Psoas muscle (tissue), 8 donors: ENCODE data around the gene PSEN1. TPM values are rescaled to one million over a fixed set of nuclear protein-coding genes. Genes with fewer than 3 reads are reported as not detected.

ENCODE experiments used
- ATAC-seq, 4 donors: fragments of 200-7000 bp; cut with Tn5 transposase; one replicate each; pipeline ENCODE4 v1.9.1; 2020; ENCODE audit warnings: moderate library complexity in 3 of 4, mild to moderate bottlenecking in 2 of 4
- DNase-seq, 2 donors: peaks; one replicate each; pipeline ENCODE4 v3.0.0-alpha.2; 2020
- H3K27ac ChIP-seq: fragments of 200-600 bp; one replicate; pipeline ENCODE4 v1.8.0; 2022
- H3K27me3 ChIP-seq, 3 donors: fragments of 200-600 bp in 1 of 3; one replicate each; pipeline versions ENCODE4 v1.6.1 to v1.8.0; 2013 to 2022; ENCODE audit warnings: low read length in 2 of 3, mild to moderate bottlenecking in 2 of 3, moderate library complexity in 1 of 3; ENCODE audit not compliant: insufficient read depth in 3 of 3
- H3K36me3 ChIP-seq, 2 donors: fragments of 200-600 bp in 1 of 2; one replicate each; pipeline versions ENCODE4 v1.6.1 to v1.8.0; 2013 to 2022; ENCODE audit warnings: low read depth in 1 of 2, mild to moderate bottlenecking in 1 of 2, moderate library complexity in 1 of 2; ENCODE audit not compliant: insufficient read depth in 1 of 2
- H3K4me1 ChIP-seq: fragments of 200-600 bp; one replicate; pipeline ENCODE4 v1.8.0; 2022
- H3K4me3 ChIP-seq: fragments of 200-600 bp; one replicate; pipeline ENCODE4 v1.8.0; 2022; ENCODE audit warnings: mild to moderate bottlenecking
- H3K9me3 ChIP-seq: fragments of 200-600 bp; one replicate; pipeline ENCODE4 v1.8.0; 2022
- CTCF ChIP-seq: fragments of 200-600 bp; IDR thresholded peaks from one replicate; pipeline ENCODE4 v1.8.0; 2022; ENCODE audit warnings: antibody characterized with exemption
- WGBS, 3 donors: extraction: QIAGEN DNeasy Blood & Tissue Kit; methylation state at CpG; one replicate each; pipeline versions ENCODE4 v1.1.6 to v1.1.7; 2013; 5-methylcytosine and 5-hydroxymethylcytosine counted together
- intact Hi-C, 2 donors: fragments of 100-400 bp; cut with DNase I; formaldehyde crosslinking; loops; one replicate each; pipeline versions ENCODE4 v1.11.0 to v1.14.2; 2022
- polyA plus RNA-seq, 3 donors: library from polyadenylated mRNA; stranded (reverse); fragments of 200-250 nt; gene quantifications; one replicate each; pipeline ENCODE4 v1.2.3, GENCODE V29; 2013
- total RNA-seq, 4 donors: library from RNA; stranded (reverse); fragmentation: NEBNext Ultra II Directional in 2 of 4; extraction: Animal tissue kit (Norgen Biotek cat#: 25700) in 2 of 4; gene quantifications; one replicate each; pipeline versions ENCODE4 v1.2.1 to v1.2.4, GENCODE V29; 2021 to 2023
- donor health status: healthy with polysubstance abuse.
- donor health status: DM: no; HTN: no; CAD: no; lungs with moderate emphysema.
- donor health status: Bipolar disorder and iron deficiency.
- donor health status: healthy.
- donor health status: DM: yes; HTN: yes; CAD: no.
- donor health status: DM: no; HTN: no; CAD: no.
- donor health status: DM: no; HTN: no; CAD: no.
- donor health status: DM: yes; HTN: yes; CAD: no.

PSEN1 gene
- total and polyA plus RNA-seq, 7 donors, result 14.2 to 32.5 (median 19.1) TPM

GRCh38 chr14:73102806-73103497 is 33.4 kb upstream of the PSEN1 start:
- DNase-seq (no peak), ATAC-seq (no peak)
- no peaks in the 10 kb centered on the region for H3K4me1 ChIP-seq
- H3K4me3 ChIP-seq, result no peak overlapping the region
- intact Hi-C loops, result no loop called here
- H3K27ac ChIP-seq, result no peak overlapping the region
- TF ChIP-seq CTCF, result no peak
- H3K36me3 ChIP-seq, result peaks cover 11 to 99% of the 10 kb centered on the region in 2 donors
- no peaks in the 10 kb centered on the region for H3K9me3 ChIP-seq
- H3K27me3 ChIP-seq, result no peaks in the 10 kb centered on the region
- WGBS, 3 donors, result 97 to 98% (median 97%) methylated on average over 27 of the region's 27 CpGs

GRCh38 chr14:73105050-73105449 is 31.3 kb upstream of the PSEN1 start:
- H3K4me3 ChIP-seq, result no peak overlapping the region
- H3K27ac ChIP-seq, result no peak overlapping the region
- ATAC-seq (no peak), DNase-seq (no peak)
- 83 to 97% (median 91%) methylated on average over 3 of the region's 3 CpGs for WGBS, 3 donors
- H3K27me3 ChIP-seq, result no peaks in the 10 kb centered on the region
- intact Hi-C loops, result no loop called here
- no peak for TF ChIP-seq CTCF
- H3K36me3 ChIP-seq, result peaks cover 15 to 99% of the 10 kb centered on the region in 2 donors
- H3K4me1 ChIP-seq, result no peaks in the 10 kb centered on the region
- H3K9me3 ChIP-seq, result no peaks in the 10 kb centered on the region

DNA sequence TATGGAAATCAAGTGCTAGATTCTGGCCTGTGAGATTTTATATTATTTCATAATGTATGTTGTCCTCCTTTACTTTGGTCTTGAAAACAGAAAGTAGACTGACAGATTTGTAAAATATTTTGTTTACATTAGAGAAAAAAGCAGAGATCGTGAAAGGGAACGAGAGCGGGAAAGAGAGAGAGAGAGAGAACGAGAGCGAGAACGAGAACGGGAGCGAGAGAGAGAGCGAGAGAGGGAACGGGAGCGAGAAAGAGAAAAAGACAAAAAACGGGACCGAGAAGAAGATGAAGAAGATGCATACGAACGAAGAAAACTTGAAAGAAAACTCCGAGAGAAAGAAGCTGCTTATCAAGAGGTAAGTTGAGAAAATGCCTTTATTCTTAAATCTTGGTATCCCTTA is 30.6 kb upstream of the PSEN1 start:
- peaks cover 12 to 99% of the 10 kb centered on the region in 2 donors for H3K36me3 ChIP-seq
- ATAC-seq, result no peak
- H3K27me3 ChIP-seq, result no peaks in the 10 kb centered on the region
- no peak overlapping the region for H3K4me3 ChIP-seq
- intact Hi-C loops, result no loop called here
- no peak overlapping the region for H3K27ac ChIP-seq
- DNase-seq, result no peak
- H3K9me3 ChIP-seq, result no peaks in the 10 kb centered on the region
- no peaks in the 10 kb centered on the region for H3K4me1 ChIP-seq
- 95 to 97% (median 96%) methylated on average over 16 of the region's 16 CpGs for WGBS, 3 donors
- no peak for TF ChIP-seq CTCF

- Histone ChIP-seq H3K4me1 (no peaks in the 10 kb centered on the region), H3K27me3 (no peaks in the 10 kb centered on the region), H3K4me3 (no peak overlapping the region), H3K9me3 (no peaks in the 10 kb centered on the region), H3K27ac (no peak overlapping the region), H3K36me3 (peaks cover 14 to 100% of the 10 kb centered on the region in 2 donors)
- no peak for ATAC-seq
- intact Hi-C loops, result no loop called here
- no peak for TF ChIP-seq CTCF
- WGBS, 3 donors, result 85 to 90% (median 89%) methylated on average over 6 of the region's 6 CpGs
- DNase-seq, result no peak
Measured at GRCh38 chr14:73116079-73116665, 20.1 kb upstream of the PSEN1 start.
